ENCODE measurements around the gene CELF3.
"Not testable (repeated sequence)": the region's sequence is repeated elsewhere in the genome, so short reads cannot be mapped to it uniquely, and the experiment has no call there.

The CELF3 gene

GRCh38 chr1:151716771-151717631 is at the start of gene CELF3:
TSS of gene CELF3 (minus strand) at chr1:151716803. CDS start at chr1:151716020, 783 bp downstream.
- in situ Hi-C loops (cut with HindIII; ENCODE audit: low sequenced_read_pairs): no loop called here

- in situ Hi-C loops (cut with HindIII; ENCODE audit: low sequenced_read_pairs): no loop called here
Measured at GRCh38 chr1:151763990-151764389, 47.4 kb upstream of the CELF3 start.

GRCh38 chr1:151762941-151763921 is 46.6 kb upstream of the CELF3 start, which contains the start of gene MRPL9:
TSS of gene MRPL9 (minus strand) at chr1:151763496. CDS start at chr1:151763479, 17 bp downstream.
- in situ Hi-C loops (cut with HindIII; ENCODE audit: low sequenced_read_pairs): no loop called here

- in situ Hi-C loops (cut with HindIII; ENCODE audit: low sequenced_read_pairs): no loop called here
Measured at GRCh38 chr1:151760597-151761385, 44.2 kb upstream of the CELF3 start.

- in situ Hi-C loops (cut with HindIII; ENCODE audit: low sequenced_read_pairs): no loop called here
Measured at GRCh38 chr1:151759241-151759640, 42.6 kb upstream of the CELF3 start.

GRCh38 chr1:151756291-151756690 is 39.7 kb upstream of the CELF3 start:
- in situ Hi-C loops (cut with HindIII; ENCODE audit: low sequenced_read_pairs): no loop called here

- in situ Hi-C loops (cut with HindIII; ENCODE audit: low sequenced_read_pairs): loop anchor here (5.0 kb wide), 1 partner anchor 334 kb away; no protein-coding TSS in a partner anchor
Measured at GRCh38 chr1:151741516-151741915, 24.9 kb upstream of the CELF3 start.

GRCh38 chr1:151739590-151740355 is 23.2 kb upstream of the CELF3 start:
- in situ Hi-C loops (cut with HindIII; ENCODE audit: low sequenced_read_pairs): loop anchor here (5.0 kb wide), 1 partner anchor 332 kb away; no protein-coding TSS in a partner anchor

GRCh38 chr1:151737479-151737878 is 20.9 kb upstream of the CELF3 start:
- in situ Hi-C loops (cut with HindIII; ENCODE audit: low sequenced_read_pairs): no loop called here

GRCh38 chr1:151737026-151737425 is 20.4 kb upstream of the CELF3 start:
- in situ Hi-C loops (cut with HindIII; ENCODE audit: low sequenced_read_pairs): no loop called here

GRCh38 chr1:151733995-151734394 is 17.4 kb upstream of the CELF3 start:
- in situ Hi-C loops (cut with HindIII; ENCODE audit: low sequenced_read_pairs): not testable (repeated sequence)

GRCh38 chr1:151733126-151733525 is 16.5 kb upstream of the CELF3 start:
- in situ Hi-C loops (cut with HindIII; ENCODE audit: low sequenced_read_pairs): no loop called here

- in situ Hi-C loops (cut with HindIII; ENCODE audit: low sequenced_read_pairs): loop anchor here (10.0 kb wide), 1 partner anchor 305 kb away; no protein-coding TSS in a partner anchor
Measured at GRCh38 chr1:151729966-151730291, 13.3 kb upstream of the CELF3 start.

- in situ Hi-C loops (cut with HindIII; ENCODE audit: low sequenced_read_pairs): loop anchor here (10.0 kb wide), 1 partner anchor 305 kb away; no protein-coding TSS in a partner anchor
Measured at GRCh38 chr1:151729157-151729965, 12.8 kb upstream of the CELF3 start.

- in situ Hi-C loops (cut with HindIII; ENCODE audit: low sequenced_read_pairs): loop anchor here (10.0 kb wide), 1 partner anchor 304 kb away; no protein-coding TSS in a partner anchor
Measured at GRCh38 chr1:151728151-151729054, 11.8 kb upstream of the CELF3 start.

- in situ Hi-C loops (cut with HindIII; ENCODE audit: low sequenced_read_pairs): loop anchor here (10.0 kb wide), 1 partner anchor 299 kb away; no protein-coding TSS in a partner anchor
Measured at GRCh38 chr1:151723726-151724370, 7.2 kb upstream of the CELF3 start.

Data from DLD1 (cell line).